H9 (cell line): Measurements from ENCODE around the gene ITPKC. TPM values are rescaled to one million over a fixed set of nuclear protein-coding genes. Genes with fewer than 3 reads are reported as not detected.

Source experiments
- DNase-seq: peaks from one replicate; pipeline ENCODE4 v3.0.0-alpha.2; 2017
- H2AFZ ChIP-seq: one replicate; pipeline ENCODE4 v1.6.1; 2013; ENCODE audit warnings: mild to moderate bottlenecking, low read length, control low read depth, moderate library complexity
- H2AK5ac ChIP-seq: 2 replicates; pipeline ENCODE4 v1.6.1; 2013; ENCODE audit warnings: low read length, control low read depth, mixed read lengths; ENCODE audit not compliant: insufficient read length
- H2BK120ac ChIP-seq: one replicate; pipeline ENCODE4 v1.6.1; 2013; ENCODE audit warnings: low read depth, mild to moderate bottlenecking, low read length, control low read depth, inconsistent platforms; ENCODE audit not compliant: poor library complexity, severe bottlenecking
- H2BK12ac ChIP-seq: 2 replicates; pipeline ENCODE4 v1.6.1; 2013; ENCODE audit warnings: low read length, control low read depth, mixed read lengths, low read depth; ENCODE audit not compliant: insufficient read length
- H2BK15ac ChIP-seq: 2 replicates; pipeline ENCODE4 v1.6.1; 2013; ENCODE audit warnings: low read depth, low read length, control low read depth
- H2BK20ac ChIP-seq: one replicate; pipeline ENCODE4 v1.6.1; 2013; ENCODE audit warnings: low read depth, mild to moderate bottlenecking, low read length, control low read depth, inconsistent platforms; ENCODE audit not compliant: poor library complexity, severe bottlenecking
- H2BK5ac ChIP-seq: 2 replicates; pipeline ENCODE4 v1.6.1; 2013; ENCODE audit warnings: low read length, control low read depth, mixed read lengths; ENCODE audit not compliant: insufficient read length
- H3K14ac ChIP-seq: 2 replicates; pipeline ENCODE4 v1.6.1; 2013; ENCODE audit warnings: low read length, control low read depth; ENCODE audit not compliant: insufficient read depth
- H3K18ac ChIP-seq: 2 replicates; pipeline ENCODE4 v1.6.1; 2013; ENCODE audit warnings: low read depth, mild to moderate bottlenecking, mixed read lengths, low read length, control low read depth; ENCODE audit not compliant: insufficient read length
- H3K23ac ChIP-seq: 2 replicates; pipeline ENCODE4 v1.6.1; 2013; ENCODE audit warnings: low read length, control low read depth, mixed read lengths, low read depth; ENCODE audit not compliant: insufficient read length
- H3K23me2 ChIP-seq: 2 replicates; pipeline ENCODE4 v1.6.1; 2013; ENCODE audit warnings: low read depth, mild to moderate bottlenecking, mixed read lengths, low read length, control low read depth; ENCODE audit not compliant: insufficient read length, poor library complexity, severe bottlenecking
- H3K27ac ChIP-seq: 2 replicates; pipeline ENCODE4 v1.5.1; 2013; ENCODE audit warnings: low read length, control low read depth, mixed read lengths, low read depth; ENCODE audit not compliant: insufficient read length
- H3K27me3 ChIP-seq: 2 replicates; pipeline ENCODE4 v1.6.1; 2013; ENCODE audit warnings: low read length, control low read depth, inconsistent platforms; ENCODE audit not compliant: insufficient read depth
- H3K4ac ChIP-seq: 2 replicates; pipeline ENCODE4 v1.6.1; 2013; ENCODE audit warnings: low read depth, mild to moderate bottlenecking, control low read depth, inconsistent platforms, low read length, moderate library complexity
- H3K4me1 ChIP-seq: 2 replicates; pipeline ENCODE4 v1.6.1; 2013; ENCODE audit warnings: low read length, control low read depth, inconsistent platforms; ENCODE audit not compliant: insufficient read depth
- H3K4me2 ChIP-seq: 2 replicates; pipeline ENCODE4 v1.6.1; 2013; ENCODE audit warnings: low read length, control low read depth, mixed read lengths; ENCODE audit not compliant: insufficient read length, insufficient read depth
- H3K56ac ChIP-seq: 2 replicates; pipeline ENCODE4 v1.6.1; 2013; ENCODE audit warnings: low read depth, mild to moderate bottlenecking, mixed read lengths, low read length, control low read depth; ENCODE audit not compliant: insufficient read length
- H3K79me1 ChIP-seq: 2 replicates; pipeline ENCODE4 v1.6.1; 2013; ENCODE audit warnings: low read depth, mild to moderate bottlenecking, moderate library complexity, low read length, control low read depth, inconsistent platforms; ENCODE audit not compliant: insufficient read depth, poor library complexity, severe bottlenecking
- H3K79me2 ChIP-seq: 2 replicates; pipeline ENCODE4 v1.6.1; 2013; ENCODE audit warnings: low read length, control low read depth, inconsistent platforms; ENCODE audit not compliant: insufficient read depth
- H3K9ac ChIP-seq: 2 replicates; pipeline ENCODE4 v1.6.1; 2013; ENCODE audit warnings: low read length, control low read depth, mixed read lengths; ENCODE audit not compliant: insufficient read length; ENCODE audit errors: extremely low read depth
- H3K9me3 ChIP-seq: one replicate; pipeline ENCODE4 v1.6.1; 2013; ENCODE audit warnings: low read depth, low read length, inconsistent platforms; ENCODE audit not compliant: control insufficient read depth
- H3T11ph ChIP-seq: one replicate; pipeline ENCODE4 v1.6.1; 2013; ENCODE audit warnings: mild to moderate bottlenecking, low read length, control low read depth, inconsistent platforms
- H4K20me1 ChIP-seq: one replicate; pipeline ENCODE4 v1.6.1; 2013; ENCODE audit not compliant: control insufficient read depth, insufficient read length, insufficient read depth
- H4K5ac ChIP-seq: 2 replicates; pipeline ENCODE4 v1.6.1; 2013; ENCODE audit warnings: low read depth, mild to moderate bottlenecking, mixed read lengths, low read length, control low read depth; ENCODE audit not compliant: insufficient read length
- H4K8ac ChIP-seq: replicated peaks from 2 replicates; pipeline ENCODE4 v1.6.1; 2013; ENCODE audit warnings: low read length, control low read depth, mixed read lengths, low read depth; ENCODE audit not compliant: insufficient read length
- H4K91ac ChIP-seq: 2 replicates; pipeline ENCODE4 v1.6.1; 2013; ENCODE audit warnings: low read depth, mild to moderate bottlenecking, moderate library complexity, mixed read lengths, low read length, control low read depth; ENCODE audit not compliant: insufficient read length
- H3K27ac Mint-ChIP-seq, 3 experiments: 2 replicates in 2 of 3; 3 replicates in 1 of 3; pipeline ENCODE4 v1.8.0; 2020 to 2021; ENCODE audit warnings: mixed read lengths in 3 of 3, mild to moderate bottlenecking in 1 of 3, moderate library complexity in 1 of 3
- H3K27me3 Mint-ChIP-seq: 2 replicates; pipeline ENCODE4 v1.8.0; 2021; ENCODE audit warnings: low read depth, mild to moderate bottlenecking, moderate library complexity, mixed read lengths
- H3K36me3 Mint-ChIP-seq, 3 experiments: 2 replicates in 2 of 3; 3 replicates in 1 of 3; pipeline ENCODE4 v1.8.0; 2020 to 2021; ENCODE audit warnings: low read depth in 3 of 3, mixed read lengths in 3 of 3; ENCODE audit not compliant: insufficient read depth in 1 of 3
- H3K4me1 Mint-ChIP-seq, 2 experiments: 2 replicates each; pipeline ENCODE4 v1.8.0; 2020; ENCODE audit warnings: mixed read lengths in 2 of 2
- H3K4me3 Mint-ChIP-seq, 2 experiments: 2 replicates in 1 of 2; 3 replicates in 1 of 2; pipeline ENCODE4 v1.8.0; 2020 to 2021; ENCODE audit warnings: mild to moderate bottlenecking in 2 of 2, mixed read lengths in 2 of 2, moderate library complexity in 1 of 2
- H3K9me3 Mint-ChIP-seq, 2 experiments: 2 replicates in 1 of 2; 3 replicates in 1 of 2; pipeline ENCODE4 v1.8.0; 2020; ENCODE audit warnings: mild to moderate bottlenecking in 2 of 2, mixed read lengths in 2 of 2, moderate library complexity in 1 of 2
- WGBS: extraction: QIAGEN DNeasy Blood & Tissue Kit; methylation state at CpG from one replicate; pipeline ENCODE4 v1.1.7; 2013; ENCODE audit warnings: missing lambda C conversion rate, low lambda C conversion rate, mixed read lengths; ENCODE audit not compliant: insufficient read length; ENCODE audit errors: extremely low coverage; 5-methylcytosine and 5-hydroxymethylcytosine counted together
- total RNA-seq: library from RNA; stranded (reverse); gene quantifications from 2 replicates; pipeline ENCODE4 v1.2.1, GENCODE V29; 2021
- TF ChIP-seq, protein P1 (sequence below): fragments of 200-600 bp; sonication (generic); conservative IDR thresholded peaks from 3 replicates; pipeline ENCODE4 v1.8.0; 2021; ENCODE audit warnings: antibody characterized with exemption, mild to moderate bottlenecking

The ITPKC gene
- total RNA-seq, 1 experiment from 2014 or later, result 11.2 TPM

DNA sequence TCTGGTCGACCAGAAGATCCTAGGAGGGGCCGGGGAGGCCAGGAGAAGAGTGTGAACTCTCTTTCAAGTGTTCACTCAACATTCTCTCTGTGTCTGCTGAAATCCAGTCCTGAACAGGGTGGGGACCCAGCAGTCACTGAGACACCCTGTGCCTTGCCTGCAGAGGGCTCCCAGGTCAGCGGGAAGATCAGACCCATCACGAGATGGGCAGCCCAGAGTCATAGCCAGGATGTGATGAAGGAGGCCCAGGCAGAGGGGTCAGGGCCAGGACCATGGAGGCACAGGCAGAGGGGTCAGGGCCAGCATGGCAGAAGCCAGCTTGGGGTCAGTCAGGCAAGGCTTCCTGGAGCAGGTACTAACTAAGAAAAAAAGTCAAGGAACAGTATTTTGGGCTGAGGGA lies 35.9 kb upstream of the ITPKC start:
- no peak overlapping the region for H2BK12ac ChIP-seq
- H3K18ac ChIP-seq, result no peak overlapping the region
- H3K23me2 ChIP-seq, result no peaks in the 10 kb centered on the region
- H3K27me3 ChIP-seq, result no peaks in the 10 kb centered on the region
- Mint-ChIP-seq H3K27me3 (no peaks in the 10 kb centered on the region; the same call in 1 of the 2 replicates), H3K36me3 (peaks cover 29 to 76% (median 74%) of the 10 kb centered on the region in 3 experiments), H3K4me3 (no peak overlapping the region), H3K27ac (peak overlapping the region in 1 of 3 experiments; percentile 21; a peak in 1 of 7 replicates), H3K4me1 (no peaks in the 10 kb centered on the region), H3K9me3 (no peaks in the 10 kb centered on the region)
- no peak overlapping the region for H3T11ph ChIP-seq
- H2BK20ac ChIP-seq, result no peak overlapping the region
- no peak for DNase-seq
- peaks cover 2% of the 10 kb centered on the region for H4K20me1 ChIP-seq
- no peak overlapping the region for H3K9ac ChIP-seq
- H3K23ac ChIP-seq, result no peak overlapping the region
- no peak overlapping the region; the same call in 1 of the 2 replicates for H2BK15ac ChIP-seq
- no CpG with 5 or more reads among the region's 4 CpGs for WGBS
- TF ChIP-seq, protein P1, sequence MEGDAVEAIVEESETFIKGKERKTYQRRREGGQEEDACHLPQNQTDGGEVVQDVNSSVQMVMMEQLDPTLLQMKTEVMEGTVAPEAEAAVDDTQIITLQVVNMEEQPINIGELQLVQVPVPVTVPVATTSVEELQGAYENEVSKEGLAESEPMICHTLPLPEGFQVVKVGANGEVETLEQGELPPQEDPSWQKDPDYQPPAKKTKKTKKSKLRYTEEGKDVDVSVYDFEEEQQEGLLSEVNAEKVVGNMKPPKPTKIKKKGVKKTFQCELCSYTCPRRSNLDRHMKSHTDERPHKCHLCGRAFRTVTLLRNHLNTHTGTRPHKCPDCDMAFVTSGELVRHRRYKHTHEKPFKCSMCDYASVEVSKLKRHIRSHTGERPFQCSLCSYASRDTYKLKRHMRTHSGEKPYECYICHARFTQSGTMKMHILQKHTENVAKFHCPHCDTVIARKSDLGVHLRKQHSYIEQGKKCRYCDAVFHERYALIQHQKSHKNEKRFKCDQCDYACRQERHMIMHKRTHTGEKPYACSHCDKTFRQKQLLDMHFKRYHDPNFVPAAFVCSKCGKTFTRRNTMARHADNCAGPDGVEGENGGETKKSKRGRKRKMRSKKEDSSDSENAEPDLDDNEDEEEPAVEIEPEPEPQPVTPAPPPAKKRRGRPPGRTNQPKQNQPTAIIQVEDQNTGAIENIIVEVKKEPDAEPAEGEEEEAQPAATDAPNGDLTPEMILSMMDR, result no peak
- no peak overlapping the region for H3K4me2 ChIP-seq
- H3K4ac ChIP-seq, result no peak overlapping the region
- no peak overlapping the region for H2BK120ac ChIP-seq
- H3K4me1 ChIP-seq, result no peaks in the 10 kb centered on the region
- H2AK5ac ChIP-seq, result no peak overlapping the region
- no peak overlapping the region for H3K14ac ChIP-seq
- no peaks in the 10 kb centered on the region for H3K9me3 ChIP-seq
- H3K56ac ChIP-seq, result no peak overlapping the region
- H4K5ac ChIP-seq, result no peak overlapping the region
- no peak overlapping the region for H2BK5ac ChIP-seq
- no peaks in the 10 kb centered on the region for H3K79me1 ChIP-seq
- no peak overlapping the region for H4K91ac ChIP-seq
- no peaks in the 10 kb centered on the region for H3K79me2 ChIP-seq
- H3K27ac ChIP-seq, result no peak overlapping the region
- H2AFZ ChIP-seq, result no peak overlapping the region
- no peak overlapping the region for H4K8ac ChIP-seq
